Endodermal cell (in vitro differentiated cells): ENCODE results near the gene RBM38. TPM values are rescaled to one million over a fixed set of nuclear protein-coding genes. Genes with fewer than 3 reads are reported as not detected.

ENCODE experiments used
- DNase-seq: peaks from one replicate; pipeline ENCODE4 v3.0.0-alpha.2; 2017
- H3K27ac ChIP-seq: 2 replicates; pipeline ENCODE4 v1.5.1; 2013; ENCODE audit warnings: mild to moderate bottlenecking, low read depth, low read length, moderate library complexity
- H3K27me3 ChIP-seq: 2 replicates; pipeline ENCODE4 v1.6.1; 2013; ENCODE audit warnings: mild to moderate bottlenecking, low read length, moderate library complexity; ENCODE audit not compliant: insufficient read depth, control insufficient read depth, poor library complexity, severe bottlenecking
- H3K36me3 ChIP-seq: 2 replicates; pipeline ENCODE4 v1.7.0; 2013; ENCODE audit warnings: mild to moderate bottlenecking, low read length, moderate library complexity; ENCODE audit not compliant: control insufficient read depth, insufficient read depth
- H3K4me1 ChIP-seq: one replicate; pipeline ENCODE4 v1.7.0; 2013; ENCODE audit warnings: low read length; ENCODE audit not compliant: control insufficient read depth, insufficient read depth
- H3K4me3 ChIP-seq: 2 replicates; pipeline ENCODE4 v1.5.1; 2013; ENCODE audit warnings: mild to moderate bottlenecking, low read length, moderate library complexity
- H3K9ac ChIP-seq: 2 replicates; pipeline ENCODE4 v1.6.1; 2013; ENCODE audit warnings: mild to moderate bottlenecking, low read length, moderate library complexity; ENCODE audit not compliant: poor library complexity, severe bottlenecking; ENCODE audit errors: extremely low read depth
- H3K9me3 ChIP-seq: 2 replicates; pipeline ENCODE4 v1.6.1; 2013; ENCODE audit warnings: mild to moderate bottlenecking, low read length, moderate library complexity; ENCODE audit not compliant: control insufficient read depth
- H3K27ac Mint-ChIP-seq: 2 replicates; pipeline ENCODE4 v1.8.0; 2020; ENCODE audit warnings: mixed read lengths
- H3K27me3 Mint-ChIP-seq: 2 replicates; pipeline ENCODE4 v1.8.0; 2021; ENCODE audit warnings: mild to moderate bottlenecking, mixed read lengths; ENCODE audit not compliant: insufficient read depth
- H3K36me3 Mint-ChIP-seq: 2 replicates; pipeline ENCODE4 v1.8.0; 2020; ENCODE audit warnings: low read depth, mixed read lengths
- H3K4me1 Mint-ChIP-seq: 2 replicates; pipeline ENCODE4 v1.8.0; 2020; ENCODE audit warnings: mixed read lengths
- H3K4me3 Mint-ChIP-seq: 2 replicates; pipeline ENCODE4 v1.8.0; 2020; ENCODE audit warnings: mild to moderate bottlenecking, moderate library complexity, mixed read lengths
- H3K9me3 Mint-ChIP-seq: 2 replicates; pipeline ENCODE4 v1.8.0; 2020; ENCODE audit warnings: mild to moderate bottlenecking, mixed read lengths
- CTCF ChIP-seq: fragments of 200-600 bp; sonication (generic); conservative IDR thresholded peaks from 2 replicates; pipeline ENCODE4 v1.5.0; 2021; ENCODE audit warnings: antibody characterized with exemption, mild to moderate bottlenecking
- WGBS, 2 experiments: methylation state at CpG; one replicate each; pipeline versions ENCODE4 v1.1.5 to v1.1.7; 2013; ENCODE audit warnings: missing lambda C conversion rate in 2 of 2, mixed read lengths in 1 of 2; ENCODE audit not compliant: insufficient coverage in 1 of 2, insufficient read length in 1 of 2; 5-methylcytosine and 5-hydroxymethylcytosine counted together
- total RNA-seq, 2 donors: library from RNA; stranded (reverse); fragmentation: NEBNext Ultra II Directional in 1 of 2; extraction: Animal tissue kit (Norgen Biotek cat#: 25700) in 1 of 2; gene quantifications; 2 replicates in 1 of 2; 3 replicates in 1 of 2; pipeline ENCODE4 v1.2.1, GENCODE V29; 2021

Gene RBM38
- total RNA-seq, 2 donors from 2014 or later = 29.0 to 30.2 TPM

GRCh38 chr20:57377350-57377749 is 13.8 kb upstream of the RBM38 start:
- Mint-ChIP-seq H3K9me3 (no peaks in the 10 kb centered on the region), H3K4me1 (no peaks in the 10 kb centered on the region), H3K36me3 (peaks cover 72% of the 10 kb centered on the region), H3K4me3 (no peak overlapping the region), H3K27me3 (no peaks in the 10 kb centered on the region), H3K27ac (no peak overlapping the region)
- WGBS, 2 experiments = 91 to 93% methylated on average over 5 to 13 of the region's 13 CpGs
- Histone ChIP-seq H3K27me3 (no peaks in the 10 kb centered on the region), H3K36me3 (peaks cover 73% of the 10 kb centered on the region), H3K9me3 (no peaks in the 10 kb centered on the region), H3K4me3 (no peak overlapping the region), H3K27ac (no peak overlapping the region), H3K9ac (no peak overlapping the region), H3K4me1 (no peaks in the 10 kb centered on the region)
- DNase-seq = peak; percentile 21
- no peak for TF ChIP-seq CTCF

GRCh38 chr20:57378107-57378506 is 13.1 kb upstream of the RBM38 start:
- no peaks in the 10 kb centered on the region for H3K27me3 Mint-ChIP-seq
- H3K36me3 Mint-ChIP-seq = peaks cover 70% of the 10 kb centered on the region
- Histone ChIP-seq H3K9ac (no peak overlapping the region), H3K27me3 (no peaks in the 10 kb centered on the region), H3K9me3 (no peaks in the 10 kb centered on the region), H3K4me3 (no peak overlapping the region), H3K27ac (no peak overlapping the region), H3K4me1 (no peaks in the 10 kb centered on the region), H3K36me3 (peaks cover 69% of the 10 kb centered on the region)
- H3K9me3 Mint-ChIP-seq = no peaks in the 10 kb centered on the region
- H3K4me3 Mint-ChIP-seq = no peak overlapping the region
- no peaks in the 10 kb centered on the region for H3K4me1 Mint-ChIP-seq
- H3K27ac Mint-ChIP-seq = no peak overlapping the region
- DNase-seq = peak; percentile 32
- WGBS, 2 experiments = 89 to 97% methylated on average over 13 to 16 of the region's 16 CpGs
- no peak for TF ChIP-seq CTCF

GRCh38 chr20:57378646-57379262 is 12.4 kb upstream of the RBM38 start:
- Mint-ChIP-seq H3K36me3 (peaks cover 64% of the 10 kb centered on the region), H3K4me1 (no peaks in the 10 kb centered on the region), H3K27ac (no peak overlapping the region), H3K9me3 (no peaks in the 10 kb centered on the region), H3K4me3 (no peak overlapping the region), H3K27me3 (no peaks in the 10 kb centered on the region)
- Histone ChIP-seq H3K9me3 (no peaks in the 10 kb centered on the region), H3K27ac (no peak overlapping the region), H3K4me1 (no peaks in the 10 kb centered on the region), H3K36me3 (peaks cover 63% of the 10 kb centered on the region), H3K9ac (no peak overlapping the region), H3K4me3 (no peak overlapping the region), H3K27me3 (no peaks in the 10 kb centered on the region)
- DNase-seq = no peak
- WGBS, 2 experiments = 92 to 100% methylated on average over 2 to 3 of the region's 4 CpGs
- no peak for TF ChIP-seq CTCF
